ENCODE data around the gene VDAC2. TPM values are rescaled to one million over a fixed set of nuclear protein-coding genes. Genes with fewer than 3 reads are reported as not detected.
"Not testable (repeated sequence)": the region's sequence is repeated elsewhere in the genome, so short reads cannot be mapped to it uniquely, and the experiment has no call there.

Gene VDAC2
- total RNA-seq, 4 donors from 2014 or later, result 111 to 196 (median 146) TPM

DNA sequence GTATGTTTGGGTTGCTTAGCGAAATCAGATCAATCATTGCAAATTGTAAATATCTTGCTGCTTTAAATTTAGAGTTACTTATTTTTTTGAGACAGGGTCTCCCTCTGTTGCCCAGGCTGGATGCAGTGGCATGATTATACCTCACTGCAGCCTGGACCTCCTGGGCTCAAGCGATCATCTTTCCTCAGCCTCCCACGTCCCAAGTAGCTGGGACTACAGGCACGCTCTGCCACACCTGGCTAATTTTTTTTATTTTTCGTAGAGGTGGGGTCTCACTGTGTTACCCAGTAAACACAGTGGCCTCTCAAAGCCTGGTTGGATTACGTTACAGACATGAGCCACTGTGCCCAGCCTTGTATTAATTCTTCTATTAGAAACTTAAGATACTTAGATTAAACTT, 1.7 kb downstream of the VDAC2 start:
- Histone ChIP-seq H3K9me3 (no peaks in the 10 kb centered on the region), H3K4me3 (peak overlapping the region; percentile 93), H3K36me3 (peaks cover 51% of the 10 kb centered on the region), H3K27ac (peak overlapping the region; percentile 100), H3K4me1 (peaks cover 60% of the 10 kb centered on the region), H3K27me3 (no peaks in the 10 kb centered on the region)
- TF ChIP-seq EP300 (IDR thresholded peaks at IDR 0.05) (no peak), POLR2A (IDR thresholded peaks at IDR 0.05) (no peak), POLR2AphosphoS5 (IDR thresholded peaks at IDR 0.05) (no peak)
- TF ChIP-seq, protein P1, sequence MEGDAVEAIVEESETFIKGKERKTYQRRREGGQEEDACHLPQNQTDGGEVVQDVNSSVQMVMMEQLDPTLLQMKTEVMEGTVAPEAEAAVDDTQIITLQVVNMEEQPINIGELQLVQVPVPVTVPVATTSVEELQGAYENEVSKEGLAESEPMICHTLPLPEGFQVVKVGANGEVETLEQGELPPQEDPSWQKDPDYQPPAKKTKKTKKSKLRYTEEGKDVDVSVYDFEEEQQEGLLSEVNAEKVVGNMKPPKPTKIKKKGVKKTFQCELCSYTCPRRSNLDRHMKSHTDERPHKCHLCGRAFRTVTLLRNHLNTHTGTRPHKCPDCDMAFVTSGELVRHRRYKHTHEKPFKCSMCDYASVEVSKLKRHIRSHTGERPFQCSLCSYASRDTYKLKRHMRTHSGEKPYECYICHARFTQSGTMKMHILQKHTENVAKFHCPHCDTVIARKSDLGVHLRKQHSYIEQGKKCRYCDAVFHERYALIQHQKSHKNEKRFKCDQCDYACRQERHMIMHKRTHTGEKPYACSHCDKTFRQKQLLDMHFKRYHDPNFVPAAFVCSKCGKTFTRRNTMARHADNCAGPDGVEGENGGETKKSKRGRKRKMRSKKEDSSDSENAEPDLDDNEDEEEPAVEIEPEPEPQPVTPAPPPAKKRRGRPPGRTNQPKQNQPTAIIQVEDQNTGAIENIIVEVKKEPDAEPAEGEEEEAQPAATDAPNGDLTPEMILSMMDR (IDR thresholded peaks at IDR 0.05), result no peak
- 83% methylated on average over 6 of the region's 6 CpGs for WGBS
- peak in 1 of 2 donors; percentile 17 for DNase-seq (ENCODE audit: low spot score in 2 of 2)

DNA sequence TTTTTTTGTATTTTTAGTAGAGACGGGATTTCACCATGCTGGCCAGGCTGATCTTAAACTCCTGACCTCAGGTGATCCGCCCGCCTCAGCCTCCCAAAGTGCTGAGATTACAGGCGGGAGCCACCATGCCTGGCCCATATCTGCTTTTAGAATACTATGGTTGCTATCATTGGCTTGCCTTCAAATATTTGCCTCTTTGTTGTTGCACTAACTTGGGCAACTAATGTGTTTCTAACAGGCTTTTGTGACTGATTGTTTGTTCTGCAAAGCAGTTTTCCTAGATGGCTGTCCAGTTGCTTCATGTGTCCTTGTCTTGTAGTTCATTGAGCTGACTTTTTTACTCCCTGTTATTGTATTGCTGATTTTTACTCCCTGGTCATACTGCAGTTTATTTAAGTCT, 9.7 kb downstream of the VDAC2 start:
- H3K27me3 ChIP-seq, result no peaks in the 10 kb centered on the region
- no peak overlapping the region for H3K4me3 ChIP-seq
- no peaks in the 10 kb centered on the region for H3K9me3 ChIP-seq
- DNase-seq (ENCODE audit: low spot score in 2 of 2), result no peak
- 75% methylated on average over 4 of the region's 4 CpGs for WGBS
- H3K36me3 ChIP-seq, result peaks cover 88% of the 10 kb centered on the region
- H3K27ac ChIP-seq, result no peak overlapping the region
- peaks cover 42% of the 10 kb centered on the region for H3K4me1 ChIP-seq
- TF ChIP-seq POLR2A (IDR thresholded peaks at IDR 0.05) (no peak), POLR2AphosphoS5 (IDR thresholded peaks at IDR 0.05) (no peak), EP300 (IDR thresholded peaks at IDR 0.05) (no peak)
- TF ChIP-seq, protein P1 (IDR thresholded peaks at IDR 0.05), result no peak

DNA sequence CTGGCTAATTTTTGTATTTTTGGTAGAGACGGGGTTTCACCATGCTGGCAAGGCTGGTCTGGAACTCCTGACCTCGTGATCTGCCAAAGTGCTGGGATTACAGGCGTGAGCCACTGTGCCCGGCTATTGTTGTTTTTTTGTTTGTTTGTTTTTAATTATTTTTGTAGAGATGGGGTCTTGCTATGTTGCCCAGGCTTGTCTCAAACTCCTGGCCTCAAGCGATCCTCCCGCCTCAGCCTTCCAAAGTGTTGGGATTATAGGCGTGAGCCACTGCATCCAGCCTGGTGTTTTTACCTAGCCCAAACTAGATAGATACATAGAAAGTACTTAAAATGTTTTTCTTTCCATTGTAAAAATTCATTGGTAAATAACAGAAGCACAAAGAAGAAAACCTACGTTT, 10.9 kb downstream of the VDAC2 start:
- not testable (repeated sequence) for H3K27ac ChIP-seq

DNA sequence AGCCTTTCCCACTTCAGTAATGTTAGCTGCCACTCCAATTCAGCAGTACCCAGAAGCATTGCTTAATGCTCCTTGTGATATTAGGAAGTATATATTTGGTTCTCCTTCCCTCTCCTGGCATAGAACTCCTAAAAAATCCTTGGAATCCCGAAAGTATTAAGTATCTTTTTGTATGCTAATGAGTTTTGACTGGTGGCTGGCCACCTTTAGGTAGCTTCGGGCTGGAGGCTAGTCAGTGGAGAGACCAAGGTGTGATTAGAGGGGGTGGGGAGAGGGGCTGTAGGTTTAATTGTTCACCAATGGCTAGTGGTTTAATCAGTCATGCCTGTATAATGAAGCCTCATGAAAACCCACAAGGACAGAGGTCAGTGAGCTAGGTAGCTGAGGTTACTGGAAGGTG, 12.9 kb downstream of the VDAC2 start:
- peak in 1 of 2 donors; percentile 9 for DNase-seq (ENCODE audit: low spot score in 2 of 2)
- H3K27me3 ChIP-seq, result no peaks in the 10 kb centered on the region
- TF ChIP-seq POLR2AphosphoS5 (IDR thresholded peaks at IDR 0.05) (no peak), EP300 (IDR thresholded peaks at IDR 0.05) (no peak), POLR2A (IDR thresholded peaks at IDR 0.05) (no peak)
- TF ChIP-seq, protein P1 (IDR thresholded peaks at IDR 0.05), result no peak

More for the DNA sequence above, 10.9 kb downstream of the VDAC2 start:
- H3K4me3 ChIP-seq, H3K27me3 ChIP-seq, H3K9me3 ChIP-seq: not testable (repeated sequence)
- Histone ChIP-seq H3K4me1 (peaks cover 46% of the 10 kb centered on the region), H3K36me3 (peaks cover 78% of the 10 kb centered on the region)
- DNase-seq (ENCODE audit: low spot score in 2 of 2), result peak in 1 of 2 donors; percentile 17
- WGBS, result 94% methylated on average over 8 of the region's 8 CpGs

DNA sequence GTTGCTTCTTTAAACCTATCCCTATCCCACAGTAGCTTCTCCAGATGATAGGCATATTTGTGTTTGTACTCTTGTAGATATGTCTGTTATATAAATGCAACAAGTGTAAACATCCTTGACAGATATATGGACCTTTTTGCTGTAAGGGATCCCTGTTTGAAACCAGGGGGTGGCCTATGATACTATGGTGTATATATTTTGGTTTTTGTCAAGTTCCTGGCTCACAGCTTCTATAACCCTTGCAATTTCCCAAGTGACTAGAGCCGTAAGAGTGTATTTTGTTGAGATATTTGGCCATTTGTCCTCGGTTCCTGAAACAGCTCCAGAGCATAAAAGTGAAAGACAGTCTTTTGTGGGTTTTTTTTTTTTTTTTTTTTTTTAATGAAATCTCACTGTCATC, 15.5 kb downstream of the VDAC2 start:
- Histone ChIP-seq H3K27ac (peak overlapping the region; percentile 87), H3K4me3 (peak overlapping the region; percentile 16), H3K27me3 (no peaks in the 10 kb centered on the region), H3K36me3 (peaks cover 38% of the 10 kb centered on the region), H3K4me1 (peaks cover 62% of the 10 kb centered on the region), H3K9me3 (no peaks in the 10 kb centered on the region)
- 31% methylated on average over 2 of the region's 2 CpGs for WGBS
- TF ChIP-seq, protein P1 (IDR thresholded peaks at IDR 0.05), result no peak
- TF ChIP-seq POLR2A (IDR thresholded peaks at IDR 0.05), result no peak
- no peak for TF ChIP-seq EP300 (IDR thresholded peaks at IDR 0.05)
- TF ChIP-seq POLR2AphosphoS5 (IDR thresholded peaks at IDR 0.05), result no peak
- DNase-seq (ENCODE audit: low spot score in 2 of 2), result no peak

More for the DNA sequence above, 12.9 kb downstream of the VDAC2 start:
- Histone ChIP-seq H3K36me3 (peaks cover 58% of the 10 kb centered on the region), H3K9me3 (no peaks in the 10 kb centered on the region), H3K27ac (peak overlapping the region; percentile 87), H3K4me1 (peaks cover 54% of the 10 kb centered on the region), H3K4me3 (no peak overlapping the region)
- WGBS, result 71% methylated on average over 2 of the region's 2 CpGs

DNA sequence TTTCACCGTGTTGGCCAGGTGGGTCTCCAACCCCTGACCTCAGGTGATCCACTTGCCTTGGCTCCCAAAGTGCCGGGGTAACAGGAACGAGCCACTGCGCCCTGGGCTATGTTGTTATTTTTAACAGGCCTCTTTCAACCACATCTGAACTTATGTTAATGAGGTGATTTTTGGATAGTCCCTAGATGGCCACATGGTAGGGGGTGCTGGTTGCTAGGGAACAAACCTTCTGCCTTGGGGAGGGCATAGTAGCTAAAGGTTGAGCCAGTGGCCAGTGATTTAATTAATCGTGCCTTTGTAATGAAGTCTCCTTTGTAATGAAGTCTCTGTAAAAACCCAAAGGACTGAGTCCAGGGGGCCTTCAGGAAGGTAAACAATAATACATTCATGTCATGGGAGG, 16.1 kb downstream of the VDAC2 start:
- peaks cover 38% of the 10 kb centered on the region for H3K36me3 ChIP-seq
- H3K9me3 ChIP-seq, result no peaks in the 10 kb centered on the region
- no peak overlapping the region for H3K4me3 ChIP-seq
- H3K27me3 ChIP-seq, result no peaks in the 10 kb centered on the region
- no peak for DNase-seq (ENCODE audit: low spot score in 2 of 2)
- TF ChIP-seq EP300 (IDR thresholded peaks at IDR 0.05) (no peak), POLR2AphosphoS5 (IDR thresholded peaks at IDR 0.05) (no peak), POLR2A (IDR thresholded peaks at IDR 0.05) (no peak)
- TF ChIP-seq, protein P1 (IDR thresholded peaks at IDR 0.05), result no peak
- H3K27ac ChIP-seq, result peak overlapping the region; percentile 87
- H3K4me1 ChIP-seq, result peaks cover 62% of the 10 kb centered on the region
- 39% methylated on average over 5 of the region's 5 CpGs for WGBS
